SK-N-DZ (cell line): Measurements from ENCODE around the gene ZNF100.
"Not testable (repeated sequence)": the region's sequence is repeated elsewhere in the genome, so short reads cannot be mapped to it uniquely, and the experiment has no call there.

Source experiments
- DNase-seq: peaks from one replicate; pipeline ENCODE4 v3.0.0-alpha.2; 2015; ENCODE audit warnings: low spot score
- small RNA-seq, 2 experiments: library from RNA; depleted of rRNA; stranded (forward); fragments of <200 nt; gene quantifications; one replicate each; pipeline ENCODE3, GENCODE V24; 2014

ZNF100 gene

DNA sequence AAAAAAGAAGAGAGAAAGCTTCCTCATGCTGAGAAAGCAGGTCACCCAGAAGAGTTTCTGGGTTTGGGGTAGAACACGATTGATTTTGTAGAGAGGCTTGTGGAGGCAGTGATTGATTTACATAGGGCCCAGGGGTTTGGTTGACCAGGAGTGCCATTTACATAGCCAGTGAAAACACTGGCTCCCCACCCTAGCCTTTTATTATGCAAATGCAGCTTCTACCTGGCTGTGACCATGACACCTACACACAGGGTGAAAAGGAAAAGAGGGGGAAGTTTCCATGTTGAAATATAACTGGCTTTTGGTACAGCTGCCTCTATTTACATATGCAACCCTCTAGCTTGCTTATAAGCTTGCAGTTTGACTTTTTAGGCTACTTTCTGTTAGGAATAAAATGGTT lies 62.0 kb downstream of the ZNF100 start:
- DNase-seq: no peak

DNA sequence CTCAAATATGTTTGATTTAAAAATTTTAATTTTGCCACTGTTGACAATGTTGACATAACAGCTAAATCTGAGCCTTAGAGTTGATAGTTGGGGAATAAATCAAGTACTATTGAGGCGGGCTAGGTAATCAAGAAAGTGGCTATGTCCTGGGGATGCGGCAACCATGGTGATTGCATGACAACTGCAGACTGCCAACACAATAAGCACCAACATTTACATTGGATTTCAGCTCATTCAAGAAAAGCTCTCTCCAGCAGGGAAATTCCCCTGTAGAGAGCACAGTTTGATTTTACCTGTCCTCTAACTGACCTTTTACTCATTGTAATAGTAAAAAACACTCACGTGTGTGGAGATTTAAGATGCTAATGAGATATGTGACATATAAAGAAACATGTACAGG lies 63.1 kb downstream of the ZNF100 start:
- DNase-seq: no peak

GRCh38 chr19:21699197-21699596 lies 68.2 kb downstream of the ZNF100 start:
- DNase-seq: no peak

- peak; percentile 29 for DNase-seq
Measured at GRCh38 chr19:21698215-21698614, 69.2 kb downstream of the ZNF100 start.

GRCh38 chr19:21697698-21698097 lies 69.7 kb downstream of the ZNF100 start:
- no peak for DNase-seq

DNA sequence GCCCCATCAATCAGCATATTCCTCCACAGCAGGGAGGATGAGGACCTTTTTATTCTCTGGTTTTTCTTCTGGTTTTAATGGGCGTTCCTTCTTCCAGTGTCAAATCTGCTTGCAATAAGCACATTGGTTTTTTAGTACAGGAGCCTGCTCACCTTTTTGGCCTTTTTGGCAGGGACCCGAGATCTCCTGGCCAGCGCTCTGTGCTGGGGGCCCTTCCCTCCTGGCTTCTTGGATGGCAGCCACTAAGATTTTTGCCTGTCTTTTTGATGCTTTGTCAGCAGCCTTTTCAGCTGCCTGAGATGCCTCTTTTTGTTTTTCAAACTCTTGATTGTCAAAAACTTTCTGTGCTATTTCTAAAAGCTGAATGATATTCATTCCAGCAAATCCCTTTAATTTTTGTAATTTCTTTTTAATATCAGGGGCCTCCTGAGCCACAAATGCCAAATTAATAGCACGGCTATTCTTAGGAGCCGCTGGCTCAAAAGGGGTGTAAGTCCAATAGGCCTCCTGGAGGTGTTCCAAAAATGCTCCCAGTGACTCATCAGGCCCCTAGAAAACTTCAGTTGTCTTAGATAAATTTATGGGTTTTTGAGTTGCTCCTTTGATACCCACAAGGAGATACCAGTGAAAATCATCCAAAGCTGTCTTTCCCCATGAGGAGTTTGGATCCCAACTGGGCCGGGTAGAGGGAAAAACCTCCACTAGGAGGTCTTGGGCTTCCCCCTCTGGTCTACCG lies 73.0 kb downstream of the ZNF100 start:
- DNase-seq: no peak

DNA sequence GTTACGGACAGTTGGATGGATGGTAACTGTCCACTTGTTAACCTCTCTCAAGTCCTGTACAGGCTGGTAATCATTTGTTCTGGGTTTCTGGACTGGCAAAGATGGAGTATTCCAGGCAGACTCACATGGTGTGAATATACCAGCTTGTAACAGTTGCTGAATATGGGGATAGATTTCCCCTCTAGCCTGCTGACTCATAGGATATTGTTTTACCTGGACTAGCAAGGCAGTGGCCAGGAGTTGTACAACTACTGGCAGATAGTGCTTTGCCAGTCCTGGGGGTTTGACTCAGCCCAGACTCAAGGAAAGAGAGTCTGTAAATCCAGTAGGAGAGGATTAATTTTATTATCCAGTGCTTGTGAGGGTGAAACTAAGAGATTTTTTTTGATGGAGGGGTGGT lies 74.0 kb downstream of the ZNF100 start:
- no peak for DNase-seq

- DNase-seq: no peak
Measured at GRCh38 chr19:21691661-21692060, 75.7 kb downstream of the ZNF100 start.

DNA sequence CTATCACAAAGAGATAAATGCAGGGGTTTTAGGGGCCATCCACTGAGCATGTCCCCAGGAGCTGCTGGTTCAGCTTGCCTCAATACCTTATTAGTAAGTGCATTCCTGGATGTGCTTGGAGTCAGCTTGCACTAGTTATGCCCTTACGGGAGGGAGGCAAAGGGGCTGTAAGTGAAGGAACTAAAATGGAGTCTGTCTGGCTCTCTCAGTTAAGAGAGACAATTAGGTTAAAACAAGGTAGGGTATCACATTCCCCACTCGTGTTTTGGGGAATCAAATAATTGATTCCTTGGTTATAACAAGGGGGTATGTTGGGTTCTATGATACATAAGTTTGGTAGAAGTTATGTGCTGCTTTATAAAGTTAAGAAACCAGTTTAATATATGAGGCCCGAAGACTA lies 78.9 kb downstream of the ZNF100 start:
- DNase-seq: no peak

DNA sequence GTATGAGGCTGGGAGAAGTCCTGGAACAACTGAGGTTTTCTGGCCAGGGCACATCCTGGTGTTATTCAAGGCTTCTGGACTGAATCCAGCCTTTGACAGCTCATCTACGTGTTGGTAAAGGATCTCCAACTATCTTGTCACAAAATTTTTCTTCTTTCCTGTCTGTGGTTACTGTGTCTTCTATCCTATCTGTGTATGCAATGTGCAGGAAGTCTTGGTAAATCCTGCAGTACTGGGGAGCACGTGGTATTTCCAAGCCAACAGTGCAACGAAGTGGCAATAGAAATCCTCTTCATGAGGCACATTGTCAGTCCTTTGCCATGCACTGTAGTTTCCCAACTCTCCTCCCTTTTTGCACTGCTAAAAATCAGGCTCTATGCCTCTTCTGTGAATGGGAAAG lies 86.7 kb downstream of the ZNF100 start:
- DNase-seq: no peak

DNA sequence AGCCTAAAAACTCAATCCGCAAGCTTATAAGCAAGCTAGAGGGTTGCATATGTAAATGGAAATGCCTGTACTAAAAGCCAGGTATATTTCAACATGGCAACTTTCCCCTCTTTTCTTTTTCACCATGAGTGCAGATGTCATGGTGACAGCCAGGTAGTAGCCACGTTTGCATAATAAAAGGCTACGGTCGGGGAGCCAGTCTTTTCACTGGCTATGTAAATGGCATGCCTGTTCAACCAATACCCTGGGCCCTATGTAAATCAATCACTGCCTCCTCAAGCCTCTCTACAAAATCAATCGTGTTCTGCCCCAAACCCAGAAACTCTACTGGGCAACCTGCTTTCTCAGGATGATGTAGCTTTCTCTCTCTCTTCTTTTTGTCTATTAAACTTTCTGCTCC lies 87.4 kb downstream of the ZNF100 start:
- no peak for DNase-seq

GRCh38 chr19:21677696-21678418 lies 89.5 kb downstream of the ZNF100 start:
- DNase-seq: no peak

DNA sequence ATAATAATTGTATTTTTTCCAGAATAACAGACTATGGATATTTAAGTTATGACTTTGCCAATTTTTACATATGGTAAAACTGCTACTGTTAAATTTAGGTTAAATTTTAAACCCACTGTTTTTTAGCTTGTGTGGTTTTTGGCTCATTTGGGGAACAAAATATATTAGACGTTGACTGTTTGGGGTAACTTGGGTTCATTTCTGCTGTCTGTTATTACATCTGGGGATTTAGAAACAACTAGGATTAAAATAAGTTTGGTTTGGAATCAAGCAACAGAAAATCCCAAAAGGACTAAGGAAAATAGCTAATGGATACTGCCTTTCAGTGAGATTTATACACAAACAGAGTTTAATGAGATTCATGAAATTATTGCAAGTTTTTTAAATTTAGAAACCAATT lies 92.9 kb downstream of the ZNF100 start:
- no peak for DNase-seq

GRCh38 chr19:21673479-21673878 lies 93.9 kb downstream of the ZNF100 start:
- DNase-seq: not testable (repeated sequence)

Small RNA genes lying within 50 kb of the gene (small RNA-seq; reads per million reads assigned to genes)
- gene VN1R84P: 0 reads per million in 2 experiments
